HUES48 (cell line): ENCODE results near the gene RCAN2.

Experiments used
- H3K27ac ChIP-seq: one replicate; pipeline ENCODE4 v1.7.0; 2013; ENCODE audit warnings: low read depth, low read length, inconsistent platforms
- H3K27me3 ChIP-seq: 2 replicates; pipeline ENCODE4 v1.6.1; 2013; ENCODE audit warnings: mild to moderate bottlenecking, low read length; ENCODE audit not compliant: control insufficient read depth, insufficient read depth
- H3K36me3 ChIP-seq: 2 replicates; pipeline ENCODE4 v1.6.1; 2013; ENCODE audit warnings: low read length; ENCODE audit not compliant: control insufficient read depth, insufficient read depth
- H3K4me1 ChIP-seq: 2 replicates; pipeline ENCODE4 v1.6.1; 2013; ENCODE audit warnings: mild to moderate bottlenecking, low read length; ENCODE audit not compliant: control insufficient read depth, insufficient read depth
- H3K4me3 ChIP-seq: 2 replicates; pipeline ENCODE4 v1.5.1; 2013; ENCODE audit warnings: mild to moderate bottlenecking, low read depth, low read length
- H3K9ac ChIP-seq: 2 replicates; pipeline ENCODE4 v1.6.1; 2013; ENCODE audit warnings: mild to moderate bottlenecking, low read depth, low read length, moderate library complexity
- H3K9me3 ChIP-seq: 2 replicates; pipeline ENCODE4 v1.6.1; 2013; ENCODE audit warnings: low read length; ENCODE audit not compliant: control insufficient read depth, insufficient read depth

The RCAN2 gene

DNA sequence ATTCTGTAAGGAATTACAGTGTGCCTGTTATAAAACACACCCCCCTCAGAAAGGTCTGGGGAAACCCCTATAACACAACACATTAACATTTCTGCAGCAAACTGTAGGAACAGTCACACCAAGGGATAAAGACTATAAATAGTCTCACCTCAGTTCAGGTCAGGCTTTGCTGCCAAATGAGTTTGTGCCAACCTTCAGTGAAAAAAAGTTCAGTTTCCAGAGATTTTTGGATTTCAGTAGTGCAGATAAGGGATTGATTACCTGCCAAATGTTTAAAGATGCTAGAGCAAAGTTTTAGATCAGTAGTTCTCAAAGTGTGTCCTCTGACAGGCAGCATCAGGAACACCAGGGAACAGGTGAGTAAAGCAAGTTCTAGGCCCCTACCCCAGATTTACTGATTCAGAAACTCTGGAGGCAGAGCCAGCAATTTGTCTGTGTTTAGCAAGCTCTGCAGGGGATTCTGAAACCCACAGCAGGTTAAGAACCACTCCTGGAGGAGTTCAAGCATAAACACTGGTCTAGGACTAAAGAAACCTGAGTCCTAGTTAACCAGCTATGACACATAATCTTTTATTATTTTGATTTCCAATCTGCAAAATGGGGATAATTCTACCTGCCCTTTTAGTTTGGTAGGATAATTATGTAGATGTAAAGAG, 111.0 kb downstream of the RCAN2 start:
- Histone ChIP-seq H3K9me3 (no peaks in the 10 kb centered on the region), H3K36me3 (no peaks in the 10 kb centered on the region), H3K4me3 (no peak overlapping the region), H3K9ac (no peak overlapping the region), H3K27me3 (no peaks in the 10 kb centered on the region), H3K27ac (no peak overlapping the region), H3K4me1 (peaks cover 6% of the 10 kb centered on the region)

DNA sequence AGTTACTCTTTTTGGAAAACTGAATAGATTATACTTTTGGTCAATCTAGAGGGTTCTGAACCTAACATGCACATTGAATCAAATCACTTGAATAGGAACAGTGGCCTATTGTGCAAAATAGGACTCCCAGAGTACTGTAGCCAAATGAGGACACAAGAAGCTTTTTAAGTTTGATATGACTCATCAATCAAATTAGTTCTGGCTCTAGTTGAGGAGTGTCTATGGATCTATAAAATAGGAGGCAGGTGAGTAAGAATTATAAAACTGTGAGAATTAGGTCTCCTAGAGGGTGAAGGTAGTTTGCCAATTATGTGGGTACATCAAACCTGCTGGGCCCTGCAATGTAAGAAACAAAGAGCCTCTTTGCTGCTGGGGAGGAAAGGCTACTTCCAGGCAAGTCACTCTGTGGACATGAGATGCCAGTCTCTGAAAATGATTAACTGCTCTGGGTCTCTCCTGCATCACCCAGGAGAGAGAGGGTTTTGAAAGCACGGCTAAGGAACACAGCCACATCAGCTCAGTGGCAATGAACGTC, 112.3 kb downstream of the RCAN2 start:
- no peak overlapping the region for H3K27ac ChIP-seq
- peaks cover 6% of the 10 kb centered on the region for H3K4me1 ChIP-seq
- H3K27me3 ChIP-seq, result no peaks in the 10 kb centered on the region
- H3K9me3 ChIP-seq, result no peaks in the 10 kb centered on the region
- H3K36me3 ChIP-seq, result no peaks in the 10 kb centered on the region
- no peak overlapping the region for H3K9ac ChIP-seq
- no peak overlapping the region for H3K4me3 ChIP-seq

DNA sequence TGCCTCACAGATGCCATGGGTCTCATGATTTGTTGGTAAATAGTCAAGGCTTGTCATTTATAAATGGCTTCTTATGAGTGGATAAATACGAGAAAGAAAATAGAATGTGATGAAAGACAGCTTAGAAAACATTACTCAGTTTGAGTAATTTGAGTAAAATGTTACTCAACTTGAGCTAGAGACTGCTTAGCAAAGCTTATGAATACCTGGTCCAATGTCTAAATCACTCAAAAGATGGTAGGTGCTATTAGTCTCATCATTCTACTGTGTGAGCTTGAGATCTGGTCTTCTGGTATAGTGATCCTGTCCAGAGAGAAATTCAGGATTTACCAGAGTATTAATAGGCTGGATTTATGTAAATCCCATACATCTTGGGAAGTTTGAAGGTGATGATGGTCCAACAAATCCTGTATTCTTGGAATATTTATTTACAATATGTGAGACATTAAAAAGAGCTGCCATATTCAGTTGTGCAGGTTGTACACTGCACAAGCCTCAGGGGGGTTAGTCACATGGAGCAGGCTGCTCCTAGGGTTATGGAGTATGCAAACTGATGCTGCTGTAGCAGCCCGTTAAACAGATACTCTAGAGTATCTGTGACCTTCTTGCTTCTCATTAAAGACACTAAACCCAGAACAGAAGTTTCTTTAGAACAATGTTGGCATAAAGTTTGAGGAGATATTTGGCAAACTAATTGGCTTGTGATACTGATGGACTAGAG, 112.9 kb downstream of the RCAN2 start:
- H3K9ac ChIP-seq, result no peak overlapping the region

DNA sequence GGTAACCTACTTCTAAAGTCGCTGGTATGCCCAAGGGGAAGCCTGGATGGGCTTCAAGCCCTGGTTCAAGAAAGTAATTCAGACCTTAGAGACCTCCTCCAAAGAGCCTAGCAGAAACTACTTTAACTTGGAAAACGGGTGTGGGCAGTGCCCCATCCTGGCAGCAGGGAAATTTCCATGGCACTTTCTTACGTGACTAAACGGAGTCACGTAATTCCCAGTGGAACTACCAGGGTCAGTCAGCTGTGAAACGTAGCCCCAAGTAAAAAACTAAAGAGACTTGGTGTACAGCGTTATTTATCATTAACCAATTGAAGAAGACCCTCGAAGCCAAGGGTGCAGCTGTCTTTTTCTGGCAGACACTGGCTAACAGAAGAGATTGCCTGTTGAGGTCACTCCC, 114.0 kb downstream of the RCAN2 start:
- H3K36me3 ChIP-seq, result no peaks in the 10 kb centered on the region
- no peak overlapping the region for H3K9ac ChIP-seq
- no peaks in the 10 kb centered on the region for H3K27me3 ChIP-seq
- H3K9me3 ChIP-seq, result no peaks in the 10 kb centered on the region
- no peak overlapping the region for H3K4me3 ChIP-seq
- H3K27ac ChIP-seq, result no peak overlapping the region
- H3K4me1 ChIP-seq, result no peaks in the 10 kb centered on the region

More for the DNA sequence above, 112.9 kb downstream of the RCAN2 start:
- H3K27me3 ChIP-seq, result no peaks in the 10 kb centered on the region
- no peak overlapping the region for H3K27ac ChIP-seq
- H3K9me3 ChIP-seq, result no peaks in the 10 kb centered on the region
- peaks cover 6% of the 10 kb centered on the region for H3K4me1 ChIP-seq
- H3K36me3 ChIP-seq, result no peaks in the 10 kb centered on the region
- no peak overlapping the region for H3K4me3 ChIP-seq

- no peak overlapping the region for H3K9ac ChIP-seq
- H3K27me3 ChIP-seq, result no peaks in the 10 kb centered on the region
- no peaks in the 10 kb centered on the region for H3K36me3 ChIP-seq
- no peak overlapping the region for H3K27ac ChIP-seq
- H3K9me3 ChIP-seq, result no peaks in the 10 kb centered on the region
- H3K4me1 ChIP-seq, result no peaks in the 10 kb centered on the region
- no peak overlapping the region for H3K4me3 ChIP-seq
Observed at GRCh38 chr6:46376562-46377061, 114.6 kb downstream of the RCAN2 start.

- H3K9me3 ChIP-seq, result no peaks in the 10 kb centered on the region
- no peak overlapping the region for H3K4me3 ChIP-seq
- no peaks in the 10 kb centered on the region for H3K4me1 ChIP-seq
- no peak overlapping the region for H3K9ac ChIP-seq
- H3K27ac ChIP-seq, result no peak overlapping the region
- no peaks in the 10 kb centered on the region for H3K27me3 ChIP-seq
- H3K36me3 ChIP-seq, result no peaks in the 10 kb centered on the region
Observed at GRCh38 chr6:46370622-46371021, 120.6 kb downstream of the RCAN2 start.

GRCh38 chr6:46368169-46368536, 123.1 kb downstream of the RCAN2 start:
- Histone ChIP-seq H3K4me1 (no peaks in the 10 kb centered on the region), H3K27ac (no peak overlapping the region), H3K9ac (no peak overlapping the region), H3K4me3 (no peak overlapping the region), H3K36me3 (no peaks in the 10 kb centered on the region), H3K9me3 (no peaks in the 10 kb centered on the region), H3K27me3 (no peaks in the 10 kb centered on the region)

GRCh38 chr6:46367354-46368168, 123.7 kb downstream of the RCAN2 start:
- Histone ChIP-seq H3K9ac (no peak overlapping the region), H3K27me3 (no peaks in the 10 kb centered on the region), H3K9me3 (no peaks in the 10 kb centered on the region), H3K36me3 (no peaks in the 10 kb centered on the region), H3K4me3 (no peak overlapping the region), H3K4me1 (no peaks in the 10 kb centered on the region), H3K27ac (no peak overlapping the region)

DNA sequence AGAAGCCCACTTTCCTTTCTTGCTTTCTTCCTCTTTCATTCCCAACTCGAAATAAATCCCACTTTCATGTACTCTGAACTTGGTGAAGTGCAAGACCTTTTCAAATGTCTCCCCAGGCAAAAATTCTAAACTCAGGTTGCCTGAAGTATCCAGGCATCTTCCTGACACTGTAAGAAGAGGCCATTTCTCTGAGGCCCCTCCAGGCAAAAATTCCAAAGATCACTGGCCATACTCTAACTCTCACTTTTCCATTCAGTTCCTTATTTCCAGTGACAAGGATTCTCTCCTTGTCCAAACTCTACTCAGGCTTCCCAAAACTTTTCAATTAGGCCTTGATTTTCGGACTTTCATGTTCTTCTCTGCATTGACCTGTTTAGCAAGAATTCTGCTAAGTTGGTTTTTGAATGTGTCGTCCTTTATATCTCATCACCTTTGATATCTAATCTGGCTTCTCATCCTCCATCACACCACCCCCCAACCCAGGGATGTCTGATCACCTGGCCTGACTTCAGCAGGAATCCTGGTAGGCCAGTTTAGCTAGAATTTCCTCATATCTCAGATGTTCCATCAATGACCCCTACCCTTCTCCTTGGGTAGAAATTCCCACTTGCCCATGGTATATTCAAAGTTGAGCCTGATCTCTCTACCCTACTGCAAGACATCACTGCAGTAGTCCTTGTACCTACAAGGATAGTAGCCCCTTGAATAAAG, 124.9 kb downstream of the RCAN2 start:
- Histone ChIP-seq H3K4me3 (no peak overlapping the region), H3K9ac (no peak overlapping the region), H3K4me1 (no peaks in the 10 kb centered on the region), H3K27ac (no peak overlapping the region), H3K36me3 (no peaks in the 10 kb centered on the region), H3K9me3 (no peaks in the 10 kb centered on the region), H3K27me3 (no peaks in the 10 kb centered on the region)

- Histone ChIP-seq H3K4me1 (peaks cover 16% of the 10 kb centered on the region), H3K9me3 (no peaks in the 10 kb centered on the region), H3K27ac (no peak overlapping the region), H3K9ac (no peak overlapping the region), H3K27me3 (no peaks in the 10 kb centered on the region), H3K36me3 (no peaks in the 10 kb centered on the region), H3K4me3 (no peak overlapping the region)
Observed at GRCh38 chr6:46357591-46357990, 133.7 kb downstream of the RCAN2 start.
